HG03558 (cell line): ENCODE results near the gene BAMBI.
"Not testable (repeated sequence)": the region's sequence is repeated elsewhere in the genome, so short reads cannot be mapped to it uniquely, and the experiment has no call there.

Experiments used
- ATAC-seq: cut with Tn5 transposase; IDR thresholded peaks from one replicate; pipeline ENCODE4 v1.9.1; 2021; ENCODE audit warnings: moderate number of reproducible peaks; ENCODE audit not compliant: unreplicated experiment; ENCODE audit errors: extremely low read depth

Gene BAMBI

DNA sequence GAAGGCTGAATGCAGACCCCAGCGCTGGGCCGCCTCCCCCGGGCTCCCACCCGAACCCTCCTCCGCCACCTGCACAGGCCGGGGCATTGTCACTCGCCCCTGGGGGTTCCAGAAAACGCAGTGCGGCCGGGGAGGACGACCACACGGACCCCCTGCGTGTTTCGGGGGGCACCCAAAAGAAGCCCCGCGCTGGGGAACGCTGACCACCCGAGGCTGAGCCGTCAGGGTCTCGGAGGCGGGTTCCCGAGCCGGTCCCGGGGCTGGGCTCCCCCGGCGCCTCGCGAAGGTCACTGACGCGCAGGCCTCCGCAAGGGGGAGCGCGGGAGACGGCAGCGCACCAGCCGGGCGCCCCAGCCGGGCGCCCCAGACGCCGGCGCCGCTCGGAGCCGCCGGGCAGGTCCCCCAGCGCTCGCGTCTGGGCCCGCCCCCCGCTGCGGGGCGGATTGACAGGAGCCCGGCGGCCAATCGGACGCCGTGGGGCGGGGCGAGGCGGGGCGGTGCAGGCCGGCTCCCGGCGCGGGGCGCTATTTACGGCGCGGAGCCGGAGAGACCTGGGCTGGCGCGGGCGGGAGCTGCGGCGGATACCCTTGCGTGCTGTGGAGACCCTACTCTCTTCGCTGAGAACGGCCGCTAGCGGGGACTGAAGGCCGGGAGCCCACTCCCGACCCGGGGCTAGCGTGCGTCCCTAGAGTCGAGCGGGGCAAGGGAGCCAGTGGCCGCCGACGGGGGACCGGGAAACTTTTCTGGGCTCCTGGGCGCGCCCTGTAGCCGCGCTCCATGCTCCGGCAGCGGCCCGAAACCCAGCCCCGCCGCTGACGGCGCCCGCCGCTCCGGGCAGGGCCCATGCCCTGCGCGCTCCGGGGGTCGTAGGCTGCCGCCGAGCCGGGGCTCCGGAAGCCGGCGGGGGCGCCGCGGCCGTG lies at the start of gene BAMBI:
Gene BAMBI (plus strand): TSS at position 554 of the 920 bp plus-strand sequence. CDS start 377 bp downstream, outside the sequence.
- ATAC-seq, result peak; percentile 88

DNA sequence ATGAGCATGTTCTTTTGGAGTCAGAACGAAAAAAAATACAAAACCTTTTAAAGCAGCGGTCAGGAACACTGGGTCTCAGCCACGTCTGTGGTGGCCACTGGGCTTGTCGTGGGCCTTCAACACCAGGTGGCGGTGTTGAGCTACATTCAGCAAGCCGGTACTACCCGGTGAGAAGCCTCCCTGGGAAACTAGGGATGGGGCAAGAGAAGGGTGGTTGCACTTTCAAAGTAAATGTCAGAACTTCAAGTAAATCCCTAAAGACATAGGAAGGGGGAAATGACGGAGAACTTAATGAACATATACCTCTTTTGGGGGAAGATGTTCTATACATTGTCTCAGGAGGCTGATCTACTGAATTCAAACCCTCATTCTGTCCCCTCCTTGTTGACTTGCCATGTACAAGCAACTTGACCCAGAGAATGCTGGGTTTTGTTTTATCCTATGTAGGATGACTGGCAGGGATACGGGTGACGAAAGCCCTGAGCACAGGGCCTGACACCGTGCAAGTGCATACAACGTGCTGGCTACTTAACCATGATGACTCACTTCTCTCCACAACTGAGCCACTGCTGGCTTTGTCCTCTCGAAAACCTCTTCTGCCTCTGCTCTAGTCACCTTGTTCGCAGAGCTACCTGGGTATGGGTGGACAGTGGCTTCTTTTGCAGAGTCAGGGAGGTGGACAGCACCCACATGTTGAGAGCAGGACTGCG lies 49.0 kb upstream of the BAMBI start:
- ATAC-seq, result no peak

DNA sequence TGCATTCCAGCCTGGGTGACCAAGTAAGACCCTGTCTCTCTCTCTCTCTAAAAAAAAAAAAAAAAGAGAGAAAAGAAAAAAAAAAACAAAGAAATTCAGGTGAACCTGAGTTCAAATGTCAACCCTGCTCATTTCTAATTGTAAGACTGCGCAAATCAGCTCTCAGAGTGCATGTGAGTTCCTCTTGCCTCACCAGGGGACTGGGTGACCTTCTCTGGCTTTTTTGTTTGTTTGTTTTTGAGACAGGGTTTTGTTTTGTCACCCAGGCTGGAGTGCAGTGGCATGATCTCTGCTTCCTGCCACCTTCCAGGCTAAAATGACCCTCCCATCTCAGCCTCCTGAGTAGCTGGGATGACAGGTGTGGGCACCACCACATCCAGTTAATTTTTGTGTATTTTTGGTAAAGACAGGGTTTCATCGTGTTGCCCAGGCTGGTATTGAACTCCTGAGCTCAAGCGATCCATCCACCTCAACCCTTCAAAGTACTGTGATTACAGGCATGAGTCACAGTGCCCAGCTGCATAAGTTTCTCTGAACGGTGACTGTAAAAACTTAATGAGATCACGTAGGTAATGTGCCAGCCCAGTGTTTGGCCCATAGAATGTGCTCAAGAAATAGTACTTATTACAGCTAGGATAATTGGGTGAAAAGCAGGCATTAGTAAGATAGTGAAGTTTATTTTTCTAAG lies 45.3 kb upstream of the BAMBI start:
- no peak for ATAC-seq

DNA sequence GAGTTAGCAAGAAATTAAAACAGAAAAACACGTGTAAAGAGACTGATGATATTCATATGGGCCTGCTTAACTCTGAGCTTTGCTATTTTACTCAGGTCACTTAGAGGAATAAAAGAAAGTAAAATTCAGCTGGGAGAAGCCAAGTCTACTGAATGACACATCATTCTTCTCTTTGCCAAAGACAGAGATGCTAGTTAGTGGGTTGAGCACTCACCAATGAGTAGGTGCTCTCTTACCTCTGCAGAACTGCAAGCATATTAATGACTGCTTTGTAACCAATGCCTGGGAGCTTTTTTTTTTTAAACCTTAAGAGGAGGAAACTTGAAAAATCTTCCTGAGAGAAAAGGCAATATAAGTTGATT lies 44.8 kb upstream of the BAMBI start:
- no peak for ATAC-seq

GRCh38 chr10:28633750-28634149 lies 43.6 kb upstream of the BAMBI start:
- no peak for ATAC-seq

GRCh38 chr10:28637346-28637745 lies 40.0 kb upstream of the BAMBI start:
- no peak for ATAC-seq

DNA sequence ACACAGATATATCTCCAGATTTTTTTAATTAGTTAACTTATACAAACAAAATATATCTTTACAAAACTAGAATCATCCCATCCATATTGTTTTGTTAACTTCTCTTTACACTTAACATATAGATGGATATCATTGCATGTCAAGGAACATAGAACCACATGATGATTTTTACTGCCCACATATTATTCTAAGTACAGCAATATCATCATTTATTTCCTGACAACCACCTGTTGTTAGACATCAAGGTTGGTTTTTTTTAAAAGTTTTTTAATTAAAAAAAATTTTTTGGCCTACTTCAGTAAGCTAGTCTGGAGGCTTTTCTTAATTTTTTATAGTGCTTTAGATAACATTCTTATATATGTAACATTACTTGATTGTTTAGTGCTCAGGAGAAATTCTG lies 38.9 kb upstream of the BAMBI start:
- no peak for ATAC-seq

DNA sequence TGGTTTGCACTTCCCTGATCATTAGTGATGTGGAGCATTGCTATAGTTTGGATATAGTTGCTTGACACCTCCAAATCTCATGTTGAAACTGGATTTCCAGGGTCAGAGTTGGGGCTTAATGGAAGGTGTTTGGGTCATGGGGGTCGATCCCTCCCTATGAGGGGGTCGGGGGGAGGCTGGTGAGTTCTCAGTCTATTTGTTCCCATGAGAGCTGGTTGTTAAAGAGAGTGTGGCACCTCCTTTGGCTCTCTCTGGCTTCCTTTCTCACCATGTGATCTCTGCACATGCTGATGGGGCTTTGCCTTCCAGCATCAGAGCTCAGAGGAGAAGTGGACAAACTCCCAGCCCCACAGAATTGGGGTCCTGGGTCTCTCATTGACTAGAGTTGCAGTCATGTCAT lies 36.8 kb upstream of the BAMBI start:
- ATAC-seq, result no peak

GRCh38 chr10:28644647-28645046 lies 32.7 kb upstream of the BAMBI start:
- ATAC-seq, result no peak

DNA sequence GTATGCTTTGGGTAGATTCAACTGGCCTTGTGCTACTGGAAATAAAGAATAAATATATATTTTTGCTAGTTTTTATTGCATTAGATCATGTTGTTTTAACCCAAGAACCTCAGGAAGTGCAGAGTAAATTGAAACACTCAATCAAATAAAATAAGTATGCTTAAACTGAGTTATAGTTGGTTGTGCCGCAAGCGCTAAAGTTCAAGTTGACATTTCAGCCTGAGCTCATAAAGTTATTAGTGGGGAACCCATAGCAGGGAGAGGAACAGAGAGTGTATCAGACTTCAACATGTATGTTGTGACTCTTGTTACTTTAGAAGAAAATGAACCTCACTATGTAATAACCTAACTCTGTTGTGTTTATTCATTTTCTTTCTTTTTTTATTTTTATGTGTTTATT lies 25.2 kb upstream of the BAMBI start:
- ATAC-seq, result no peak

- no peak for ATAC-seq
These were observed 24.6 kb upstream of the BAMBI start for GRCh38 chr10:28652703-28653102.

GRCh38 chr10:28658824-28659223 lies 18.5 kb upstream of the BAMBI start:
- not testable (repeated sequence) for ATAC-seq

GRCh38 chr10:28661035-28661434 lies 16.3 kb upstream of the BAMBI start:
- no peak for ATAC-seq

GRCh38 chr10:28663576-28664368 lies 13.5 kb upstream of the BAMBI start:
- peak; percentile 62 for ATAC-seq

- ATAC-seq, result no peak
These were observed 13.0 kb upstream of the BAMBI start for GRCh38 chr10:28664369-28664740.

DNA sequence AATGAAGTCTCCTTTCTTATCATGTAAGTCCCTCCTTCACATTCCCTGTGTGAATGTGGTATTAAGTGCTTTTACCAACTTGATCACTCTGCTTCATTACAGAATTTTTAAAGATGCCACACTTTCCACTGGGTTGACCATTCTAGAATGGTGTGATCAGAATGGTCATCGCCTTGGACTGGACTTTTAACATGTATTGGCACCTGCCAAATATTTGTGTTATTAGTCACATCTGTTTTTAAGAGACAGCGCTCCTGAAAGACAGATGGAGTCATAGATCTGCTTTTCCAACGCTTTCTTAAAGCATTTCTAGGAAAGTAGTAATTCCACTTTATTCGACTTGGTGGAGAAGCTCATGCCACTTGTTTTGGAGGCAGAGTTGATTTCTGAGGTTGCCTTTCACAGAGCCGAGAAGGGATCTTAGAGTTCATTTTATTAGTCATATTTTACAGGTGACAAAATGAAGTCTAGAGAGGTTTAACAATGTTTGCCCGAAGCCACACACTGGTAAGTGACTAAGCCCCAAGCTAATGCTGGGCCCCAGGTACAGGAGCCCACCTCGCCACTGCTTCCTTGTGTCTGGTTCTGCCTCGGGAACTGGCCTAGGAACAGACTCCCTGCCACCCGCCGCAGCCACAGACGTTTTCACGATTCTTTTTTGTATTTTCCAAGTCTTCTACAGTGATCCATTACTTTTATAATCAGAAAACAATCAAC lies 10.4 kb upstream of the BAMBI start:
- ATAC-seq, result no peak

DNA sequence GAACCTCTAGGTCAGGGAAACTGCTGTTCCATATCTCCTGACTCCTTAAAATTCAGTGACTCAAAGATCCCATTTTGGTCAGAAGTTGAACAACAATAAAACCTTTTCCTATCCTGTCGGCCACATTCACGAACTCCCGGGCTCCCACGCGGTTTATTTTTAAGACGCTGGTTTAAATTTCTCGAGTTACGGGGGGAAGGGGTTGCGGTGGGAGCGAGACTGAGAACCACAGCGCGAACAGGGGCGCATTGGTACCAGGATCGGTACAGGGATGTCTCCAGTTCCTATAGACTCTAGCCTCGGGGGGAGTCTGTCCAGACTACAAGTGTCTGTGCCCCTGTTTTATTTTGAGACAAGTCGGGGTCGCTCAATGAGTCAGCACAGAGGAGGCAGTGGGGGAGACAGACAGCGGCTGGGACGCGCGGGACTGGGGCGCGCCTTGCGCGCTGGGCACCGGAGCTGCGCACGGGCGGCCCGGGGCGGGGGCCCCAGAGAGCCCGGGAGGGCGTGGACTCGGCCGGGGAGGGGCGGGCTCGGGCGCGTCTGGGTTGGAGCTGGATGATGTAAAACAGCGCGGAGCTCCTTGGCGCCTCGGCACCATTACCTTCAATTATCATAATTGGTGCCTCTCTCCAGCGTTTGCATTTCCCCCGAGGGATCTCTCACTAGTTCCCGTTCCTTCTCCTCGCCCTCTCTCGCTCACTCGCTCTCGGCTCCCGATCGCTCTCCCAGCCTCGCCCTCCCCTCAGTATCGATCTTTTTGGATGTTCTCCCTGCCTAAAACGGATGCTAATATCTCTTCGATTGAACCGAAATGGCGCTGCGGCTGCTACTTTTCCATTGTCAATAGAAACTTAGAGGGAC lies 8.7 kb upstream of the BAMBI start:
- ATAC-seq, result no peak

GRCh38 chr10:28669227-28670173 lies 7.8 kb upstream of the BAMBI start:
- no peak for ATAC-seq
